ENCODE results near the gene LMBR1.

LMBR1 gene

GRCh38 chr7:156753630-156754029, 139.4 kb downstream of the LMBR1 start:
- TF ChIP-seq ZBTB7A (IDR thresholded peaks at IDR 0.05; ENCODE audit: low read depth) (no peak), RAD21 (IDR thresholded peaks at IDR 0.05; ENCODE audit: low read depth) (no peak), YY1 (IDR thresholded peaks at IDR 0.05; ENCODE audit: low read depth) (no peak), USF1 (IDR thresholded peaks at IDR 0.05) (no peak), REST (IDR thresholded peaks at IDR 0.05; ENCODE audit: low read depth) (no peak), MAX (IDR thresholded peaks at IDR 0.05) (no peak), CREB1 (IDR thresholded peaks at IDR 0.05; ENCODE audit: low read depth) (no peak), EGR1 (IDR thresholded peaks at IDR 0.05) (no peak), TEAD4 (IDR thresholded peaks at IDR 0.05) (no peak), TCF12 (IDR thresholded peaks at IDR 0.05; ENCODE audit: low read depth) (no peak), EP300 (IDR thresholded peaks at IDR 0.05; ENCODE audit: borderline replicate concordance) (no peak)

GRCh38 chr7:156753229-156753560, 139.8 kb downstream of the LMBR1 start:
- TF ChIP-seq CREB1 (IDR thresholded peaks at IDR 0.05; ENCODE audit: low read depth), result no peak
- TF ChIP-seq YY1 (IDR thresholded peaks at IDR 0.05; ENCODE audit: low read depth), result no peak
- no peak for TF ChIP-seq ZBTB7A (IDR thresholded peaks at IDR 0.05; ENCODE audit: low read depth)
- no peak for TF ChIP-seq CEBPB (IDR thresholded peaks at IDR 0.05)
- no peak for TF ChIP-seq TAF1 (IDR thresholded peaks at IDR 0.05; ENCODE audit: low read depth)
- TF ChIP-seq EP300 (IDR thresholded peaks at IDR 0.05; ENCODE audit: borderline replicate concordance), result no peak
- no peak for TF ChIP-seq USF1 (IDR thresholded peaks at IDR 0.05)
- no peak for TF ChIP-seq MAX (IDR thresholded peaks at IDR 0.05)
- no peak for TF ChIP-seq EGR1 (IDR thresholded peaks at IDR 0.05)
- no peak for TF ChIP-seq TEAD4 (IDR thresholded peaks at IDR 0.05)
- no peak for TF ChIP-seq FOXM1 (IDR thresholded peaks at IDR 0.05; ENCODE audit: borderline replicate concordance, low read depth)
- no peak for TF ChIP-seq TCF12 (IDR thresholded peaks at IDR 0.05; ENCODE audit: low read depth)

- no peak for TF ChIP-seq TCF12 (IDR thresholded peaks at IDR 0.05; ENCODE audit: low read depth)
- TF ChIP-seq CREB1 (IDR thresholded peaks at IDR 0.05; ENCODE audit: low read depth), result no peak
- no peak for TF ChIP-seq MAX (IDR thresholded peaks at IDR 0.05)
- no peak for TF ChIP-seq RAD21 (IDR thresholded peaks at IDR 0.05; ENCODE audit: low read depth)
- no peak for TF ChIP-seq YY1 (IDR thresholded peaks at IDR 0.05; ENCODE audit: low read depth)
- TF ChIP-seq TAF1 (IDR thresholded peaks at IDR 0.05; ENCODE audit: low read depth), result no peak
- no peak for TF ChIP-seq NFIC (IDR thresholded peaks at IDR 0.05)
- no peak for TF ChIP-seq CEBPB (IDR thresholded peaks at IDR 0.05)
- no peak for TF ChIP-seq EGR1 (IDR thresholded peaks at IDR 0.05)
- TF ChIP-seq REST (IDR thresholded peaks at IDR 0.05; ENCODE audit: low read depth), result no peak
- no peak for TF ChIP-seq ZBTB7A (IDR thresholded peaks at IDR 0.05; ENCODE audit: low read depth)
- no peak for TF ChIP-seq USF1 (IDR thresholded peaks at IDR 0.05)
- TF ChIP-seq FOXM1 (IDR thresholded peaks at IDR 0.05; ENCODE audit: borderline replicate concordance, low read depth), result no peak
- no peak for TF ChIP-seq EP300 (IDR thresholded peaks at IDR 0.05; ENCODE audit: borderline replicate concordance)
- TF ChIP-seq TEAD4 (IDR thresholded peaks at IDR 0.05), result no peak
Measured at GRCh38 chr7:156752367-156753228, 140.4 kb downstream of the LMBR1 start.

- TF ChIP-seq NFIC (IDR thresholded peaks at IDR 0.05), result no peak
- no peak for TF ChIP-seq TEAD4 (IDR thresholded peaks at IDR 0.05)
- TF ChIP-seq EGR1 (IDR thresholded peaks at IDR 0.05), result no peak
- TF ChIP-seq MAX (IDR thresholded peaks at IDR 0.05), result no peak
- no peak for TF ChIP-seq RAD21 (IDR thresholded peaks at IDR 0.05; ENCODE audit: low read depth)
- TF ChIP-seq TCF12 (IDR thresholded peaks at IDR 0.05; ENCODE audit: low read depth), result no peak
- TF ChIP-seq CEBPB (IDR thresholded peaks at IDR 0.05), result no peak
- TF ChIP-seq YY1 (IDR thresholded peaks at IDR 0.05; ENCODE audit: low read depth), result no peak
- no peak for TF ChIP-seq FOXM1 (IDR thresholded peaks at IDR 0.05; ENCODE audit: borderline replicate concordance, low read depth)
Measured at GRCh38 chr7:156751319-156751718, 141.7 kb downstream of the LMBR1 start.
